Activated T-helper 1 cell treated with anti-CD3 and anti-CD28 coated beads, Interleukin-12 subunit alpha, Interleukin-12 subunit beta, Interleukin-2, Interleukin-4 antibody, amounts not matched to agents 30 ng/mL and 10 ng/mL and 1 ng/mL, durations not matched to agents 14 hours and 24 hours and 36 hours (primary cell): ENCODE data around the gene XCR1. TPM values are rescaled to one million over a fixed set of nuclear protein-coding genes. Genes with fewer than 3 reads are reported as not detected.

Experiments
- DNase-seq: peaks from one replicate; pipeline ENCODE4 v3.0.0; 2021; ENCODE audit warnings: low spot score
- H3K27ac Mint-ChIP-seq: one replicate; pipeline ENCODE4 v1.8.0; 2021; ENCODE audit warnings: mild to moderate bottlenecking, mixed read lengths
- H3K27me3 Mint-ChIP-seq: one replicate; pipeline ENCODE4 v1.8.0; 2022; ENCODE audit warnings: mild to moderate bottlenecking, moderate library complexity, mixed read lengths; ENCODE audit not compliant: insufficient read depth
- H3K36me3 Mint-ChIP-seq: one replicate; pipeline ENCODE4 v1.8.0; 2021; ENCODE audit warnings: low read depth, mixed read lengths
- H3K4me1 Mint-ChIP-seq: one replicate; pipeline ENCODE4 v1.8.0; 2021; ENCODE audit warnings: low read depth, mixed read lengths
- H3K4me3 Mint-ChIP-seq: one replicate; pipeline ENCODE4 v1.8.0; 2021; ENCODE audit warnings: mild to moderate bottlenecking, moderate library complexity, mixed read lengths
- H3K9me3 Mint-ChIP-seq: one replicate; pipeline ENCODE4 v1.8.0; 2021; ENCODE audit warnings: mixed read lengths
- intact Hi-C: fragments of 100-400 bp; cut with micrococcal nuclease; formaldehyde crosslinking; loops from one replicate; pipeline ENCODE4 v1.15.1; 2024
- total RNA-seq: library from RNA; stranded (reverse); gene quantifications from 2 replicates; pipeline ENCODE4 v1.2.3, GENCODE V29; 2022

Gene XCR1
- total RNA-seq, 1 donor from 2014 or later, result 0.08 TPM

GRCh38 chr3:45969116-45969515, 58.2 kb downstream of the XCR1 start:
- H3K4me1 Mint-ChIP-seq, result peaks cover 99% of the 10 kb centered on the region
- intact Hi-C loops, result no loop called here
- H3K27ac Mint-ChIP-seq, result no peak overlapping the region
- H3K4me3 Mint-ChIP-seq, result no peak overlapping the region
- no peak for DNase-seq
- no peaks in the 10 kb centered on the region for H3K27me3 Mint-ChIP-seq
- peaks cover 76% of the 10 kb centered on the region for H3K36me3 Mint-ChIP-seq
- H3K9me3 Mint-ChIP-seq, result no peaks in the 10 kb centered on the region

DNA sequence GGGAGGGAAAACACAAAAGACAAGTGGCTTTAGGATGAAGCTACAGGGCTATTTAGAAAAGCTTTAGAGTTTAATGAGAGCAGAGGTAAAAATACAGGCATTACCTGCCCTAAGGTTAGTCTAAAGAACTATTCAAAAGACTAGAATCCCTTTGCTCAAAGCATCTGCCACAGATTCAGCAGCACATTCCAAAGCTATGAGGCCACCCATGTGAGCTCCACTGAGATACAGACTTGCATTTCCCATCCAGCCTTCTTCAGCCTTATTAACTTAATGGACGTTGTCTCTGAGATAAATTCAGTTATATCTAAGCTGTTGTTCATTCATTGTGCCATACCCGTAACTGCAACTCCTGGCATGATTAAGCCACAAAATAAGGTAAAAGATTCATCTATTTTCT, 58.6 kb downstream of the XCR1 start:
- intact Hi-C loops, result no loop called here
- DNase-seq, result no peak
- Mint-ChIP-seq H3K4me1 (peaks cover 100% of the 10 kb centered on the region), H3K27me3 (no peaks in the 10 kb centered on the region), H3K36me3 (peaks cover 80% of the 10 kb centered on the region), H3K4me3 (no peak overlapping the region), H3K9me3 (no peaks in the 10 kb centered on the region), H3K27ac (no peak overlapping the region)

DNA sequence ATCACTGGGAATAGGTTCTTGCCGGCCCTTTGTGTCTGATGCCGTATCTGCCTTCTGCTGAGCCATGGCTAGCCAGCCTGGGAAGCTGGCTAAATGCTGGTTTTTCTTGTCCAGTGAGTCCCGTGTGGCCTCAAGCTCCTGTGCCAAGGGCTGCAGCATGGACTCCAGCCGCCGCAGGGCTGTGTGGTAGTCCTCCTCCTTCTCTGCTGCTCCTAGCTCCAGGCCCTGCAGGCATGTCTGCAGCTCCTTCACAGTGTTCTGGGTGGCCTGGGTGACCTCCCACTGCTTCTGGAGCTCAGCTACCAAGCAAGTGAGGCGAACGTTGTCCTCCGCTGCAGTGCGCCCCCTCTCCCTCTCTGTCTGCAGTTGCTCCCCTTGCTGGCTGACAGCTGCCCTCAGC, 59.1 kb downstream of the XCR1 start:
- peak overlapping the region; percentile 15 for H3K27ac Mint-ChIP-seq
- H3K4me1 Mint-ChIP-seq, result peaks cover 100% of the 10 kb centered on the region
- no peak overlapping the region for H3K4me3 Mint-ChIP-seq
- H3K9me3 Mint-ChIP-seq, result no peaks in the 10 kb centered on the region
- no peak for DNase-seq
- H3K27me3 Mint-ChIP-seq, result no peaks in the 10 kb centered on the region
- intact Hi-C loops, result no loop called here
- peaks cover 80% of the 10 kb centered on the region for H3K36me3 Mint-ChIP-seq

- intact Hi-C loops, result no loop called here
- Mint-ChIP-seq H3K9me3 (no peaks in the 10 kb centered on the region), H3K27me3 (no peaks in the 10 kb centered on the region), H3K4me3 (no peak overlapping the region), H3K36me3 (peaks cover 80% of the 10 kb centered on the region), H3K27ac (peak overlapping the region; percentile 9), H3K4me1 (peaks cover 100% of the 10 kb centered on the region)
- DNase-seq, result no peak
Measured at GRCh38 chr3:45967724-45968123, 59.6 kb downstream of the XCR1 start.

Other genes with a start within 250 kb of the XCR1 start
- gene SLC6A20, start 230.9 kb downstream of the XCR1 start, total RNA-seq, result not detected in 2 replicates
- gene LZTFL1, start 185.4 kb downstream of the XCR1 start, total RNA-seq, result 5.2 and 6.5 TPM in 2 replicates
- gene CCR9, start 140.9 kb downstream of the XCR1 start, total RNA-seq, result not detected in 2 replicates
- gene CXCR6, start 84.0 kb downstream of the XCR1 start, total RNA-seq, result 27.2 and 27.9 TPM in 2 replicates
- 16.1 and 16.3 TPM in 2 replicates for gene FYCO1, start 31.7 kb downstream of the XCR1 start, total RNA-seq
- 22.6 and 23.2 TPM in 2 replicates for gene CCR1, start 180.8 kb upstream of the XCR1 start, total RNA-seq
- gene CCR3, start 215.0 kb upstream of the XCR1 start, total RNA-seq, result 0.29 TPM in 1 of 2 replicates, not detected in the other